ENCODE measurements around the gene TMF1. TPM values are rescaled to one million over a fixed set of nuclear protein-coding genes. Genes with fewer than 3 reads are reported as not detected.

Gene TMF1
- total and polyA plus RNA-seq, 12 donors = 6.0 to 23.2 (median 20.1) TPM

DNA sequence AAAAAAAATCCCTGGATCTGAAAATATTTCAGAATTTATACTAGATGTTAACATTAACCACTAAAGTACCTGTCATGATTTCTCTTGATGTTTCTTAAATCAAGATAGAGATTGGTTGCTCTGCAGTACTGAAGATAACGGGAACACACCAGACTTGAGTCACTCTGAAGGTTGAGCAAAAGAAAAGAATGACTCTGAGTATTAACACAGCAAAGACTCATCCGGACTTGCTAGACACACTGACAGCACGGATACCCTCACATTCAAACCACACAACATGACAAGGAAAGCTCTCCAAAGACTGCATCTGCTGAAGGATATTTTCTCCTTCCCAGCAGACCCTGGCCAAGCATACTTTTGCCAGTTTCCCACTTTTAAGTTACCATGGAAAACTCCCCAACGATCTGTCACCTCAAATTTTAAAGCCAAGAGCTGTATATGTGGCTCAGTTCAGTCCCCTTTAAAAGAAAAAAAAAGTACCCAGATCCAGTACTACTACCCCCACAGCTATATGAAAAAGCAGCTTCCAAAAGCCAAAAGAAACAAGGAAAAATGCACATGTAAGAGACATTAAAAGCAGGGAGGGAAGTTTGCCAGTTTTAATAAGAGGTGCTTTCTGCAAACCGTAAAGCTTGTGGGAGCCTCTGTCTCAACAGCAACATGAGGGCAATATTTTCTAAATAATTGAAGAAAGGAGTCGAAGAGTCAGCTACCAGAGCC lies 46.9 kb downstream of the TMF1 start:
- DNase-seq = no peak
- H3K27me3 ChIP-seq = no peaks in the 10 kb centered on the region
- H3K4me1 ChIP-seq = peaks cover 0 to 21% (median 15%) of the 10 kb centered on the region in 9 donors
- no peaks in the 10 kb centered on the region for H3K9me3 ChIP-seq
- intact Hi-C loops (cut with DNase I) = no loop called here
- 87 to 89% methylated on average over 6 of the region's 6 CpGs for WGBS, 2 donors
- TF ChIP-seq, protein P1, sequence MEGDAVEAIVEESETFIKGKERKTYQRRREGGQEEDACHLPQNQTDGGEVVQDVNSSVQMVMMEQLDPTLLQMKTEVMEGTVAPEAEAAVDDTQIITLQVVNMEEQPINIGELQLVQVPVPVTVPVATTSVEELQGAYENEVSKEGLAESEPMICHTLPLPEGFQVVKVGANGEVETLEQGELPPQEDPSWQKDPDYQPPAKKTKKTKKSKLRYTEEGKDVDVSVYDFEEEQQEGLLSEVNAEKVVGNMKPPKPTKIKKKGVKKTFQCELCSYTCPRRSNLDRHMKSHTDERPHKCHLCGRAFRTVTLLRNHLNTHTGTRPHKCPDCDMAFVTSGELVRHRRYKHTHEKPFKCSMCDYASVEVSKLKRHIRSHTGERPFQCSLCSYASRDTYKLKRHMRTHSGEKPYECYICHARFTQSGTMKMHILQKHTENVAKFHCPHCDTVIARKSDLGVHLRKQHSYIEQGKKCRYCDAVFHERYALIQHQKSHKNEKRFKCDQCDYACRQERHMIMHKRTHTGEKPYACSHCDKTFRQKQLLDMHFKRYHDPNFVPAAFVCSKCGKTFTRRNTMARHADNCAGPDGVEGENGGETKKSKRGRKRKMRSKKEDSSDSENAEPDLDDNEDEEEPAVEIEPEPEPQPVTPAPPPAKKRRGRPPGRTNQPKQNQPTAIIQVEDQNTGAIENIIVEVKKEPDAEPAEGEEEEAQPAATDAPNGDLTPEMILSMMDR (IDR thresholded peaks at IDR 0.05) = no peak
- H3K27ac ChIP-seq = peak overlapping the region in 3 of 10 donors; percentile 27 to 65 (median 58)
- H3K4me3 ChIP-seq = no peak overlapping the region
- peaks cover 0 to 100% (median 48%) of the 10 kb centered on the region in 9 donors for H3K36me3 ChIP-seq
- ATAC-seq = no peak

DNA sequence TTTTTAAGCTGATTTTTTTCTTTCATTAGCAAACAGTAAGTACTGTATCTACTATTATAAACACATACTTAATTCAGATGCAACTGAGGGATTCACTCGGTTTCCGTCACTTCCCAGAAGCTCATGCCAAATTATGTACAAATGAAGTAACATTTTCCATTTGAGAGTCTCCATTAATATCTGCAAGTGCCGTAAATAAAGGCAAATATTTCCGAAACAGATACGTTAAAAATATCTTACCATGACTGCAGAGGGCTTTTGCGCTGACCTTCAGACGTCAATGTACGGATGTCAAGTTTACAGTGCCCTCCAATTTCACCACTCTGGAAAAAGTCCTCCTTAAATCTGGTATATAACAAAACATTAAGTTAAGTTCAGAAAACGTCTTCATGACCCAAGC lies 48.0 kb downstream of the TMF1 start:
- Histone ChIP-seq H3K27ac (peak overlapping the region in 4 of 10 donors; percentile 12 to 68 (median 36)), H3K9me3 (no peaks in the 10 kb centered on the region), H3K4me1 (peaks cover 0 to 16% (median 5%) of the 10 kb centered on the region in 9 donors), H3K27me3 (no peaks in the 10 kb centered on the region), H3K36me3 (peaks cover 0 to 100% (median 43%) of the 10 kb centered on the region in 9 donors), H3K4me3 (no peak overlapping the region)
- ATAC-seq (peak in 2 of 8 donors; percentile 46 to 59), DNase-seq (no peak)
- intact Hi-C loops (cut with DNase I) = no loop called here
- WGBS, 2 donors = 82 to 86% methylated on average over 9 of the region's 9 CpGs
- TF ChIP-seq, protein P1 (IDR thresholded peaks at IDR 0.05) = no peak

DNA sequence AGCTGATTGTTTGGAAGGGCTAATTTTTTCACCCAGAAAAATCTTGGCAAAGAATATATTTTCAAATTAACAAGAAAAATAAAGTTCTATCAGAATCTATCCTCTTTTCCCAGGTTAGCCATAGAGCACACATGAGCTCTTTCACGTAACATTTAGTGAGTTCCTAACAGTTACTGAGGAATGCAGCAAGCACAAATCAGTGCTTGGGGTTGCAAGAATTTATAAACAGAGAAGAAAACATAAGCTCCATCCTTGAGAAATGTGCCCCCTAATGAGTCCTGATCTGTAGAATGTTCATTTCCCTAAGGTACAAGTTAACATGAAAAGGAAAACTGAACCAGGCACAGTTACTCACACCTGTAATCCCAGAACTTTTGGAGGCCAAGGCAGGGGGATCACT lies 52.5 kb downstream of the TMF1 start:
- DNase-seq (no peak), ATAC-seq (no peak)
- intact Hi-C loops (cut with DNase I) = no loop called here
- H3K4me1 ChIP-seq = peaks cover 0 to 25% (median 0%) of the 10 kb centered on the region in 9 donors
- H3K36me3 ChIP-seq = peaks cover 0 to 100% (median 22%) of the 10 kb centered on the region in 9 donors
- TF ChIP-seq, protein P1 (IDR thresholded peaks at IDR 0.05) = no peak
- no peak overlapping the region for H3K4me3 ChIP-seq
- no peaks in the 10 kb centered on the region for H3K27me3 ChIP-seq
- 67 to 84% methylated on average over 1 of the region's 1 CpG for WGBS, 2 donors
- H3K27ac ChIP-seq = peak overlapping the region in 1 of 10 donors; percentile 11
- no peaks in the 10 kb centered on the region for H3K9me3 ChIP-seq

DNA sequence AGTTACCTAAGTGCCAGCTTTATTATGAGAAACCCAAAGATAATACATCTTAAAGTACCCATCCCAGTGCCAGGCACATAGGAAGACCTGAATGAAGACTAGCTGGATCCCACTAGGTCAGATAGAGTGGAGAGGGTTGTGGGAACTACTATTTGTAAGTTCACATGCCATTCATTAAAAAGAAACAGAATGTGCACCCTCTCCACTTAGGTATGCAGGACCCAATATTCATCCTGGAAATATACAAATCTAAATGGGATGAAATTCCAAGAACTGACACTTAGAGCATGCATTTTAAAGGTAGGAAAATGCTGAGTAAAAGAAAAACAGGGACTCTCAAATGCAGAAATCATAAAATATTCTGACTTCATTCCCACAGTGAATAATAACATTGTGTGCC lies 53.0 kb downstream of the TMF1 start:
- intact Hi-C loops (cut with DNase I) = no loop called here
- DNase-seq = no peak
- no peaks in the 10 kb centered on the region for H3K27me3 ChIP-seq
- H3K27ac ChIP-seq = no peak overlapping the region
- no peak overlapping the region for H3K4me3 ChIP-seq
- no peak for ATAC-seq
- TF ChIP-seq, protein P1 (IDR thresholded peaks at IDR 0.05) = no peak
- peaks cover 0 to 25% (median 0%) of the 10 kb centered on the region in 9 donors for H3K4me1 ChIP-seq
- no peaks in the 10 kb centered on the region for H3K9me3 ChIP-seq
- peaks cover 0 to 100% (median 23%) of the 10 kb centered on the region in 9 donors for H3K36me3 ChIP-seq
